OCI-LY1 (cell line): ENCODE data around the gene ZNF484.
"Not testable (repeated sequence)": the region's sequence is repeated elsewhere in the genome, so short reads cannot be mapped to it uniquely, and the experiment has no call there.

Experiments
- H2AFZ ChIP-seq: fragments of 200-600 bp; sonication (generic), shearing (Covaris generic); 2 replicates; pipeline ENCODE4 v1.6.0; 2014; ENCODE audit warnings: antibody characterized with exemption, mild to moderate bottlenecking, low read length
- H3F3A ChIP-seq: fragments of 200-600 bp; sonication (generic), shearing (Covaris generic); 2 replicates; pipeline ENCODE4 v1.6.0; 2014; ENCODE audit warnings: mild to moderate bottlenecking, antibody characterized with exemption, low read length, moderate library complexity; ENCODE audit not compliant: insufficient read depth
- H3K27ac ChIP-seq: fragments of 200-600 bp; sonication (generic); 2 replicates; pipeline ENCODE4 v1.5.1; 2014; ENCODE audit warnings: low read length, mixed run types, mild to moderate bottlenecking, low read depth; ENCODE audit not compliant: poor library complexity, severe bottlenecking
- H3K27me3 ChIP-seq: fragments of 200-600 bp; sonication (generic); 2 replicates; pipeline ENCODE4 v1.6.0; 2014; ENCODE audit warnings: antibody characterized with exemption, mild to moderate bottlenecking, low read length, moderate library complexity; ENCODE audit not compliant: insufficient read depth
- H3K36me3 ChIP-seq: fragments of 200-600 bp; sonication (generic); 2 replicates; pipeline ENCODE4 v1.6.1; 2014; ENCODE audit warnings: mild to moderate bottlenecking, antibody characterized with exemption, low read length, moderate library complexity, mixed read lengths; ENCODE audit not compliant: insufficient read depth
- H3K4me1 ChIP-seq: fragments of 200-600 bp; sonication (generic); 2 replicates; pipeline ENCODE4 v1.5.1; 2014; ENCODE audit warnings: mild to moderate bottlenecking, low read length, moderate library complexity; ENCODE audit not compliant: insufficient read depth, severe bottlenecking
- H3K4me2 ChIP-seq: fragments of 200-600 bp; sonication (generic), shearing (Covaris generic); 2 replicates; pipeline ENCODE4 v1.6.1; 2014; ENCODE audit warnings: low read length
- H3K4me3 ChIP-seq: fragments of 200-600 bp; sonication (generic); 2 replicates; pipeline ENCODE4 v1.5.1; 2014; ENCODE audit warnings: low read length, low read depth, mild to moderate bottlenecking, mixed read lengths; ENCODE audit not compliant: poor library complexity, severe bottlenecking
- H3K79me2 ChIP-seq: fragments of 200-600 bp; shearing (Covaris generic); 2 replicates; pipeline ENCODE4 v1.6.1; 2016; ENCODE audit warnings: mixed run types, low read length, mixed read lengths; ENCODE audit not compliant: insufficient read depth
- H3K9ac ChIP-seq: fragments of 200-600 bp; sonication (generic), shearing (Covaris generic); 2 replicates; pipeline ENCODE4 v1.6.1; 2014; ENCODE audit warnings: mild to moderate bottlenecking, low read length, mixed read lengths
- H3K9me2 ChIP-seq: fragments of 200-600 bp; sonication (generic), shearing (Covaris generic); 2 replicates; pipeline ENCODE4 v1.6.1; 2014; ENCODE audit warnings: low read depth, mild to moderate bottlenecking, low read length, mixed read lengths
- H3K9me3 ChIP-seq: fragments of 200-600 bp; shearing (Covaris generic); 2 replicates; pipeline ENCODE4 v1.6.1; 2014; ENCODE audit warnings: low read length, mixed read lengths
- H4K20me1 ChIP-seq: fragments of 200-600 bp; sonication (generic), shearing (Covaris generic); 2 replicates; pipeline ENCODE4 v1.6.0; 2016; ENCODE audit warnings: mild to moderate bottlenecking, low read length; ENCODE audit not compliant: insufficient read depth
- CTCF ChIP-seq: fragments of 200-600 bp; sonication (generic), shearing (Covaris generic); IDR thresholded peaks from 2 replicates; pipeline ENCODE4 v1.5.1; 2017; ENCODE audit warnings: mild to moderate bottlenecking, antibody characterized with exemption, low read length, moderate library complexity, mixed read lengths
- EZH2 ChIP-seq: fragments of 200-600 bp; sonication (generic), shearing (Covaris generic); IDR thresholded peaks from 2 replicates; pipeline ENCODE4 v1.8.0; 2017; ENCODE audit warnings: borderline replicate concordance, mixed run types, mild to moderate bottlenecking, antibody characterized with exemption, low read length, moderate library complexity, mixed read lengths

ZNF484 gene

GRCh38 chr9:92911511-92912475 lies 34.0 kb upstream of the ZNF484 start:
- Histone ChIP-seq H3K4me1 (no peaks in the 10 kb centered on the region), H2AFZ (no peak overlapping the region), H3K4me2 (no peak overlapping the region)

DNA sequence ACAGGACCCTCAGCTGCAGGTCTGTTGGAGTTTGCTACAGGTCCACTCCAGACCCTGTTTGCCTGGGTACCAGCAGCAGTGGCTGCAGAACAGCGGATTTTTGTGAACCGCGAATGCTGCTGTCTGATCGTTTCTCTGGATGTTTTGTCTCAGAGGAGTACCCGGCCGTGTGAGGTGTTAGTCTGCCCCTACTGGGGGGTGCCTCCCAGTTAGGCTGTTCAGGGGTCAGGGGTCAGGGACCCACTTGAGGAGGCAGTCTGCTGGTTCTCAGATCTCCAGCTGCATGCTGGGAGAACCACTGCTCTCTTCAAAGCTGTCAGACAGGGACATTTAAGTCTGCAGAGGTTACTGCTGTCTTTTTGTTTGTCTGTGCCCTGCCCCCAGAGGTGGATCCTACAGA lies 27.3 kb upstream of the ZNF484 start:
- not testable (repeated sequence) for H3K9ac ChIP-seq, H3K36me3 ChIP-seq, H3K79me2 ChIP-seq, H3K4me1 ChIP-seq, H2AFZ ChIP-seq, H3F3A ChIP-seq, H3K27ac ChIP-seq, H3K9me3 ChIP-seq, H3K9me2 ChIP-seq, H3K4me2 ChIP-seq, H4K20me1 ChIP-seq, H3K27me3 ChIP-seq, H3K4me3 ChIP-seq

More at GRCh38 chr9:92911511-92912475, 34.0 kb upstream of the ZNF484 start:
- no peak overlapping the region for H3K27ac ChIP-seq
- no peak overlapping the region for H3K9ac ChIP-seq
- H3K79me2 ChIP-seq = no peaks in the 10 kb centered on the region
- no peaks in the 10 kb centered on the region for H3K9me2 ChIP-seq
- H3K27me3 ChIP-seq = no peaks in the 10 kb centered on the region
- no peaks in the 10 kb centered on the region for H4K20me1 ChIP-seq
- no peaks in the 10 kb centered on the region for H3K9me3 ChIP-seq
- no peak overlapping the region for H3K4me3 ChIP-seq
- H3K36me3 ChIP-seq = no peaks in the 10 kb centered on the region
- H3F3A ChIP-seq = no peaks in the 10 kb centered on the region
- TF ChIP-seq CTCF = no peak
- TF ChIP-seq EZH2 = no peak

DNA sequence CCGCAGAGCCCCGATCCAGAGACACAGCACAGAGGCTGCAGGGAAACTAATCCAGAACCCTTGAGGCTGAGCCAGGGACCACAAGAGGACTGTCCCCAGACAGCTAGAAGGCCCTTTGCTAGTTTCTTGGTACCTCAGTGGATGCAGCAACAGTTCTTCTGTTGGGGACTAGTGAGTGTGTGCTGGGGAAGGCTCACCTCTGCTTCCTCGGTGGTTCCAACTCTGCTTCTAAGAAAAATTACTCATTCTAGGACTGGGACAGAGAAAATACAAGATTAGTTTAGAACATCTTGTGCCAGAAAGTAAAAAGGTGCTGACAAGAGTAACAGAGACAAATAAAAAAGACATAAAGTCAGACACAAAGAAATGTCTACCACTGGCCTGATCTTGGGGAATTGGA lies 19.5 kb upstream of the ZNF484 start:
- H3K9me2 ChIP-seq = no peaks in the 10 kb centered on the region
- H4K20me1 ChIP-seq = no peaks in the 10 kb centered on the region
- no peak overlapping the region for H3K9ac ChIP-seq
- no peaks in the 10 kb centered on the region for H3K4me1 ChIP-seq
- H3K27ac ChIP-seq = no peak overlapping the region
- no peak overlapping the region for H3K4me2 ChIP-seq
- no peaks in the 10 kb centered on the region for H3K27me3 ChIP-seq
- H3K9me3 ChIP-seq = no peaks in the 10 kb centered on the region
- no peak overlapping the region for H2AFZ ChIP-seq
- no peaks in the 10 kb centered on the region for H3F3A ChIP-seq
- H3K79me2 ChIP-seq = no peaks in the 10 kb centered on the region
- H3K4me3 ChIP-seq = no peak overlapping the region
- no peaks in the 10 kb centered on the region for H3K36me3 ChIP-seq
- no peak for TF ChIP-seq CTCF
- TF ChIP-seq EZH2 = no peak
